NCI-H2227 (cell line): ENCODE data around the gene ACRV1.
"Not testable (repeated sequence)": the region's sequence is repeated elsewhere in the genome, so short reads cannot be mapped to it uniquely, and the experiment has no call there.

Source experiments
- DNase-seq: peaks from one replicate; lab custom pipeline; 2025; ENCODE audit not compliant: unreplicated experiment; lab: John Stamatoyannopoulos, UW

ACRV1 gene

DNA sequence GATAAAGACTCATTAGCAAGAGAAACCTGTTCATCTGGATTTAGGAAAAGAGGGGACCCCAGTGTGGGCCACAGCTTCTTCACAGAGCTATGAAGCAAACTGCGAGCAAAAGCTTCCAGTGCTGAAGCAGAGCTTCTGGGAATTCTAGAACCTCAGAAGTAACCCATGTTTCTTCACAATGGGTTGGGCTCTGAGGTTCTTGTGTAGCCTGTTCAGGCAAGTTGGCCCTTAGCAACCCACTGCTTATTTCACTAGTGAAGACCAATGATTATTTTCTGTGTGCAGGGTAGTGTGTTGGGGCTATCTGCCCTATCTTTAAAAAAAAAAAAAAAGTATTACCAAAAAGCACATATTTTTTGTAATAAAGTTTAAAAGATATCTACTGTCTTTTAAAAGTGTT, at the start of gene ACRV1:
ACRV1 (minus strand) TSS at position 101 of the 400 bp plus-strand sequence; CDS start at position 34, 67 bp downstream.
- DNase-seq = no peak

GRCh38 chr11:125728969-125729368, 48.3 kb upstream of the ACRV1 start:
- DNase-seq = no peak

GRCh38 chr11:125724125-125724524, 43.5 kb upstream of the ACRV1 start:
- no peak for DNase-seq

GRCh38 chr11:125720781-125721180, 40.1 kb upstream of the ACRV1 start:
- DNase-seq = no peak

GRCh38 chr11:125704686-125705085, 24.0 kb upstream of the ACRV1 start:
- not testable (repeated sequence) for DNase-seq

DNA sequence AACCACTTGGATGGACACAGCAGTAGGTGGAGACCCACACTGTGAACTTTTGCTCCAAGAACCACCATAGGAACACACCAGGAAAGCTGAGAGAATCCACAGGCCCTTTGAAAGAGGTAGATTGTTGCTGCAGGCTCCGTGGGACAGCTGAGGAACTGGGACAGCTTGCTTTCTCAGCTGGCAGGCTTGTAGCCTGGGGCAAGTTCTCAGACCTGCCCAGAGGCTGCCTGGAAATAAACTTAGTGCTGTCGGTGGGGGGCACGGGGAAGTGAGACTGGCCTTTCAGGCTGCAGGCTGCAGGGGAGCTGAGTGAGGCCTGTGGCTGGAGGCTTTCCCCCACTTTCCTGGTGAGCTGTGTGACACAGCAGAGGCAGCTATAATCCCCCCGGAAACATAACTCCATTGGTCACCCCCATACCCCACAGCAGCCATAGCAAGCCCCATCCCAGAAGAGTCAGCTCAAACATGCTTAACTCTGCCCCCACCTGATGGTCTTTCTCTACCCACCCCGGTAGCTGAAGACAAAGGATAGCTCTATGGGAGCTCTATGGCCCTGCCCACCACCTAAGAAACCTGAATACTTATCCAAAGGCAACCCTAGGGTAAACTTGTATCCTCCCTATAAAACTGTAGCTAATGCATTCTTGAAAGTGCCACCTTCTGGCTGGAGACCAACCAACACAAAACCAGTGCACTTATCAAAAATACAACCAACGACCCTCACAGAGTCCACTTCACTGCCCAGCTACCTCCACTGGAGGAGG, 21.4 kb upstream of the ACRV1 start:
- no peak for DNase-seq

GRCh38 chr11:125701018-125701610, 20.5 kb upstream of the ACRV1 start:
- no peak for DNase-seq

DNA sequence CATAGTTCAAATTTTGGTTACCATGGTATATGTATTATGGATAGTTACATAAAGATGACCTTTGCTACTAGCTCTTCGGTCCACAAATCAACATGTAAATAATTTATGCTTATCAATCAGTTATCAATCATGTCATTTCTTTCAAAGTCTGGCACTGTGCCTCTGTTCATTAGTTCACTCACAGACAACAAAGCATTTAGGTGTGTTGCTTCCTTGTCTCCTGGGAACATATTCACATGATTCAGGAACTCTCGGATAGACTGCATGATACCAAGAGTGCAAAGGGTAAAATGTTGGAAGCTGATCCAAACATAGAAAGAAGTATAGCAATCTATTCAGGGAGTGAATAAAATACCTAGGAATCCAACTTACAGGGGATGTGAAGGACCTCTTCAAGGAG, 14.3 kb upstream of the ACRV1 start:
- no peak for DNase-seq

DNA sequence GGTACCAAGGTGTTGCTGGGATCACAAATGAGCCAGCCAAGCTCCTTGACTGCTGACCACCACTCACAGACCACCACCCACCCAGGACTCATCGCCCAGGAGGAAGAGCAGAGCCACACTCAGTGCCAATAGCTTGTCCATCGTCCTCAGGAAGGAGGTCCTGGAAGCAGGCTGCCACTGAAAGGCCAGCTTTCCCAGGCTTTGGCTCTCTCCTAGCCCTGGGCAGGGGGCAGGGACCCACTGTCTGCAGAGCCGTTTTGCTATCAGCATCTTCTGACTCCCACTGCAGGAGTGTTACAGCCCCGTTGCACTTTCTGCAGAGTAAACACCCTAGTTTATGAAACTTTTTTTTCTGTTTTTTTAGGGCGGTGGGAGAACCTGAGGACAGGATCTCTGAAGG, 12.2 kb upstream of the ACRV1 start:
- DNase-seq = no peak

DNA sequence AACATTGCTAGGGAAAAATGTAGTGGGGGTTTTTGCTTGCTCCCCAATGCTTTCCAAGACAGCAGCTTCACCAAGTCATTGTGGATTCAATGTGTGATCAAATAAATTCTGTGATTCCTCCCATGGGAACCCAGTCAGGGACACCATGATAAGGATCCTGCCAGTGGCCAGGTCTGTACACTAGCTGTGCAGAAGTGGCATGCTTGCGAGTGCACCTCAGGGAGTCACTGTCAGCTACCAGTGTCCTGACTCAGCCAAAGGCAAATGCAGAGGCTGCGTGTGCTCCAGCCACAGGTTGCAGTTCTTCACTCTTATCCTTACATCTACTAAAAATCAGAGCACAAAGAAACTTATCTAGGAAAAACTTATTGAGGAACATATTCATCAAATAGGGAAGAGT, 9.4 kb upstream of the ACRV1 start:
- no peak for DNase-seq

DNA sequence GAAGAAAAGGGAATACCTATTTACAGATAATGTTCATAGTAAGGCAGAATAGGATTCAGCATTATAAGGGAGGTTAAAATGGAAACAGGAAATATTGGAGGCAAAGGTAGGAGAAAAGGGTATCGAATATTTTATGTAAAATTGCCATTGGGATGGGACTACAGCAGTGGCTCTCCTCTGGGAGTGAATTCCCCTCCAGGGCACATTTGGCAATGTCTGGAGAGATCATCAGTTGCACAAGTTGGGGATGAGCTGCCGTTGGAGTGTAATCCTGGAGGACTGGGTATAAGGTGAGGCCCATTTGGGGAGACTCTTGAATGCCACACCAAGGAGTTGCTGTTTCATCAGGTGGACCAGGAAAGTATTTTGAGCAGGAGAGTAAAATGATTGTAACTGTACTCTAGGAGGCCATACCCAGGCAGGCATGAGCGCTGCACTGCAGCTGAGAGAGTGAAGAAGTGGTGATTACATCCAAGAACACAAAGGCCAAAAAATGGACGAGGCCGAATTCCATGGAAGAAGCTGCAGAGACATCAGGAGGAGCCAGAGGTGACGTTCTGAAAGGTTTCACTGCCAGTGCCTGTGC, 8.7 kb upstream of the ACRV1 start:
- no peak for DNase-seq

DNA sequence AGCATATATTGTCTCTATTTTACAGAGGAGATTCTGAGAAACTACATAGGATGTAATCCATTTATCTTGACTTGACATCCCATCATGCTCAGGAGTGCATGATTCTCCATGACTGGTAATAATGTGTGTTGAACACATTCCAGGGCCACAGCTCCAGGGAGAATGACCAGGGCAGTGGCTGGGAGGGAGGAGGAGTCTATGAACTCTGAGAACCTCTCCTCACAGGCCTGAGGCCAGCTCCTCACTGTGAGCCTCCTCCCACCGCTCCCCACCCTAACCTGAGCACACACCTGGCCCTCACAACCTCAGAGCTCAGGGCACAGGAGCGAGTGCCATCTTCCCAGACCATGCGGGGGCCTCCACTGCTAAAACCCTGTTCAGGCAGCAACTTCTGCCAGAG, 8.0 kb upstream of the ACRV1 start:
- DNase-seq = no peak

DNA sequence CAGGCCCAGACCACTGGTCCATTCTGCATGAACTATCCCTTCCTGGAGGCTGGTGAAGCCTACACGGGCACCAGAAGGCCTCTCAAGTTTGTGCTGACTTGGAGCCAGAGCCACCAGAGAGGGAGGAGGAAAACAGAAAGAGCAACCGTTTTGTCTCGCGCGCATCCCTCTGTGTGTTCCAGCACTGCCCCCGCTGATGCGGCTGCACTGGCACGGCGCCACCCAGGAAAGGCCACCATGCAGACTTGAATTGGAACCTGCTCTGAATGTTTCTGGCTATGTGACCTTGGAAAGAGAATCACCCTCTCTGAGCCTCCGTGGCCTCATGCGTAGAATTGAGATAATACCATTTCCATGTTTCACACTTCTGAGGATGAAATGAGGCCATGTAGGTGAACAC, 7.4 kb upstream of the ACRV1 start:
- no peak for DNase-seq

DNA sequence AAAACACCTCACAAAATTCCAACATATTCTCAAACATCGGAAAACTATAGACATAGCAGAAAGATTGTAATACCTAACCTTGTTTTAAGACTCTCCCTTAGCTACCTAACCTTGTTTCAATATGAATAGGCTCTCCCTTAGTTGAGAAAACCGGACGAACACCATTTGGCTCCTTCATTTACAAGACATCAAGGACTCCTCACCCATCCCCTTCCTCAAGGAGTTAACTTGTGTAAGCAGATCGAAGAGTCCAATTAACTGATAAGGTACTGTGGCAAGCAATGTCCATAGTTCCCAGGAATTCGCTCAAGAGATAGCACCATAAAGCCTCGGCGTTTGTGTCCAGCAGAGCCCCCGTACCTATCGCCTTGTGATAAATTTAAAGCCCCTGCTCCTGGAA, 4.6 kb upstream of the ACRV1 start:
- DNase-seq = no peak

GRCh38 chr11:125679837-125680236, 810 bp downstream of the ACRV1 start:
- no peak for DNase-seq

DNA sequence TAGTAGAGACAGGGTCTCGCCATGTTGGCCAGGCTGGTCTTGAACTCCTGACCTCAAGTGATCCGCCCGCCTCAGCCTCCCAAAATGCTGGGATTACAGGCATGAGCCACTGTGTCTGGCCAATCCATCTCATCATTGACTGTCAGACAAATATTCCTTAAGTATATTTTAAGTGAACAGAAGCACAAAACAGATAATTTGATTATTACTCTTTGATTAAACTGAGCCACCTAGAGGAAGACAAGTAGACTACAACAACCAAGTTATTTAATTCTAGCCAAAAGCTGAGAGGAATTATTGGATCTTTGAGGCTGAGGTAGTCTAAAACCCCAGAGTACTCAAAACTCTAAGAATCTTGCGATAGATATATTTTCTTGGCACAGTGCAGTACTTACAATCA, 1.2 kb downstream of the ACRV1 start:
- no peak for DNase-seq

DNA sequence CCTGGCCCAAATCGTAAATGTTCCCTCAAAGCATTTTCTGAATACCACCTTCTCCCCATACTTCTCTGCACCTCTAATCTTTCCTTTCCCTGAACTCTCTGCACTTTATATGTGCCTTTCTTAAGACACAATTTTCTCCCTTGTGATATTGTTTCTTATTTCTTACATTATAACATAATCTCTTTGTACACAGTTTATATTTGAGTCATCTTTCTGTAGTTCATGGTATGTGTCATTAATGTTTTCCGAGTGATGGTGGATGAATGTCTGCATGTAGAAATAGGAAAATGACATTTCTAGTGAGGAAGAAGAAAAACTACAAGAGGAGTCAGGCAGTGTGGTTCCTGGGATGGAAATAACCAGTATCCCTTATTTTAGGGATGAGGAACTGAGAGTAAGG, 5.5 kb downstream of the ACRV1 start:
- DNase-seq = no peak

GRCh38 chr11:125674210-125674609, 6.4 kb downstream of the ACRV1 start:
- DNase-seq = no peak

- no peak for DNase-seq
Measured at GRCh38 chr11:125671561-125671960, 9.1 kb downstream of the ACRV1 start.

DNA sequence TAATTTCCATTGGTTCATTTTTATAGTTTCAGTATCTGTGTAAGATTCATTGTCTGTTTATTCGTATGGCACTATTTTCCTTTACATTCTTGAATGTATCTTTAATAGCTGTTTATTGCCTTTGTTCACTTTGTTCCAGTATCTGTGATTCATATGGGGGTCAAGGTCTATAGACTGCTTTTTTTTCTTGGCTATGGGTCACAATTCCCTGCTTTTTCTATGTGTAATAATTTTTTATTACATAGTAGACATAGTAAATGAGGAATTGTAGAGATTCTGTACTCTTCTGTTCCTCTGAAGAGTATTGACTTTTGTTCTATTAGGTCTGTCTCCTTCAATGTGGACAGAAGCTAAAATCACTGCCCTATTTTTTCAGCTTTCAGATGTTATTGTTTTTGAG, 10.5 kb downstream of the ACRV1 start:
- no peak for DNase-seq

- no peak for DNase-seq
Measured at GRCh38 chr11:125667151-125667550, 13.5 kb downstream of the ACRV1 start.

DNA sequence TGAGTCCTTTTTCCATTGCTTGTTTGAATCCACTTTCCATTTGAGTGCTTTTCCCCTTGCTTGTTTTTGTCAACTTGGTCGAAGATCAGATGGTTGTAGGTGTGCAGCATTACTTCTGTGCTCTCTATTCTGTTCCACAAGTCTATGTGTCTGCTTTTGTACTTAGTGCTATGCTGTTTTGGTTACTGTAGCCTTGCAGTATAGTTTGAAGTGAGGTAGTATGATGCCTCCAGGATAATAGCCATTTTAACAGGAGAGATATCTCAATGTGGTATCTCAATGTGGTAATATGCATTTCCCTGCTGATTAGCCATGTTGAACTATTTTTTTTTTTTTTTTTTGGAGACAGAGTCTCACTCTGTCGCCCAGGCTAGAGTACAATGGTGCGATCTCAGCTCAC, 16.7 kb downstream of the ACRV1 start:
- DNase-seq = no peak

- DNase-seq = no peak
Measured at GRCh38 chr11:125662689-125663088, 18.0 kb downstream of the ACRV1 start.
